GM12864 (cell line): Measurements from ENCODE around the gene CLASP2.
"Not testable (repeated sequence)": the region's sequence is repeated elsewhere in the genome, so short reads cannot be mapped to it uniquely, and the experiment has no call there.

Experiments used
- DNase-seq: peaks from one replicate; pipeline ENCODE4 v3.0.0-alpha.2; 2011; ENCODE audit warnings: low read depth
- H3K4me3 ChIP-seq: 2 replicates; pipeline ENCODE4 v1.5.1; 2011; ENCODE audit warnings: mild to moderate bottlenecking, low read depth, low read length, control low read depth
- TF ChIP-seq, protein P1 (sequence below): IDR thresholded peaks from 2 replicates; pipeline ENCODE4 v1.5.1; 2011; ENCODE audit warnings: low read depth, mild to moderate bottlenecking, moderate library complexity, low read length, control low read depth, inconsistent platforms; ENCODE audit errors: missing control alignments

Gene CLASP2

GRCh38 chr3:33694944-33695343 lies 23.1 kb downstream of the CLASP2 start:
- TF ChIP-seq, protein P1, sequence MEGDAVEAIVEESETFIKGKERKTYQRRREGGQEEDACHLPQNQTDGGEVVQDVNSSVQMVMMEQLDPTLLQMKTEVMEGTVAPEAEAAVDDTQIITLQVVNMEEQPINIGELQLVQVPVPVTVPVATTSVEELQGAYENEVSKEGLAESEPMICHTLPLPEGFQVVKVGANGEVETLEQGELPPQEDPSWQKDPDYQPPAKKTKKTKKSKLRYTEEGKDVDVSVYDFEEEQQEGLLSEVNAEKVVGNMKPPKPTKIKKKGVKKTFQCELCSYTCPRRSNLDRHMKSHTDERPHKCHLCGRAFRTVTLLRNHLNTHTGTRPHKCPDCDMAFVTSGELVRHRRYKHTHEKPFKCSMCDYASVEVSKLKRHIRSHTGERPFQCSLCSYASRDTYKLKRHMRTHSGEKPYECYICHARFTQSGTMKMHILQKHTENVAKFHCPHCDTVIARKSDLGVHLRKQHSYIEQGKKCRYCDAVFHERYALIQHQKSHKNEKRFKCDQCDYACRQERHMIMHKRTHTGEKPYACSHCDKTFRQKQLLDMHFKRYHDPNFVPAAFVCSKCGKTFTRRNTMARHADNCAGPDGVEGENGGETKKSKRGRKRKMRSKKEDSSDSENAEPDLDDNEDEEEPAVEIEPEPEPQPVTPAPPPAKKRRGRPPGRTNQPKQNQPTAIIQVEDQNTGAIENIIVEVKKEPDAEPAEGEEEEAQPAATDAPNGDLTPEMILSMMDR: no peak
- H3K4me3 ChIP-seq: no peak overlapping the region
- no peak for DNase-seq

DNA sequence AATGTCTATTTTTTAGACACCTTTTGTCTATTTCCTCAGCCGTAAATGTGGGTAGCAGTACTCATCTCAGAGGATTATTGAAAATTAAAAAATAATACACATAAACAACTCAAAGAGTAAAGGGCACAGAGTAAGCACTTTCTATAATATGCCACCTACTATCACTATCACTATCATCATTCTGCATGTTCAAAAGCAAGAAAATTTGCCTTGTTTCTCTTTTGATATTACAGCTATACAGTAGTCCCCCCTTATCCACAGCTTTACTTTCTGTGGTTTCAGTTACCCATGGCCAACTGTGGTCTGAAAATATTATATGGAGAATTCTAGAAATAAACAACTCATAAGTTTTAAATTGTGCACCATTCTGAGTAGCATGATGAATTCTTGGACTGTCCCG lies 27.7 kb downstream of the CLASP2 start:
- TF ChIP-seq, protein P1: no peak
- DNase-seq: no peak
- no peak overlapping the region for H3K4me3 ChIP-seq

GRCh38 chr3:33687406-33688010 lies 30.5 kb downstream of the CLASP2 start:
- TF ChIP-seq, protein P1: no peak
- no peak for DNase-seq
- no peak overlapping the region for H3K4me3 ChIP-seq

- TF ChIP-seq, protein P1: no peak
- DNase-seq: no peak
- H3K4me3 ChIP-seq: no peak overlapping the region
Measured at GRCh38 chr3:33682770-33683169, 35.3 kb downstream of the CLASP2 start.

DNA sequence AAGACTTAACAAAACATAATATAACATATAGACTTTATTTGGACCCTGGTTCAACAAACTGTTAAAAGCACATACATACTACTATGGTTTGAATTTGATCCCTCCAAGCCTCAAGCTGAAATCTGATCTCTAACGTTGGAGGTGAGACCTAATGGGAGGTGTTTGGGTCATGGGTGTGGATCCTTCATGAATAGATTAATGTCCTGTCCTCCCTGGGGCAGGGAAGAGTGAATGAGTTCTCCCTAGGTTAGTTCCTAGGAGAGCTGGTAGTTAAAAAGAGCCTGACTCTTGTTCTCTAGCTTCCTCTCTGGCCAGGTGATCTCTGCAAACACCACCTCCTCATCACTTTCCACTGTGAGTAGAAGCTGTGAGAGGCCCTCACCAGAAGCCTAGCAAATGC lies 36.4 kb downstream of the CLASP2 start:
- DNase-seq: no peak
- no peak overlapping the region for H3K4me3 ChIP-seq
- TF ChIP-seq, protein P1: no peak

- no peak overlapping the region for H3K4me3 ChIP-seq
- no peak for DNase-seq
- TF ChIP-seq, protein P1: no peak
Measured at GRCh38 chr3:33678073-33678472, 40.0 kb downstream of the CLASP2 start.

DNA sequence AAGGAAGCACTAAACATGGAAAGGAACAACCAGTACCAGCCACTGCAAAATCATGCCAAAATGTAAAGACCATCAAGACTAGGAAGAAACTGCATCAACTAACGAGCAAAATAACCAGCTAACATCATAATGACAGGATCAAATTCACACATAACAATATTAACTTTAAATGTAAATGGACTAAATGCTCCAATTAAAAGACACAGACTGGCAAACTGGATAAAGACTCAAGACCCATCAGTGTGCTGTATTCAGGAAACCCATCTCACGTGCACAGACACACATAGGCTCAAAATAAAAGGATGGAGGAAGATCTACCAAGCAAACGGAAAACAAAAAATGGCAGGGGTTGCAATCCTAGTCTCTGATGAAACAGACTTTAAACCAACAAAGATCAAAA lies 44.6 kb downstream of the CLASP2 start:
- not testable (repeated sequence) for H3K4me3 ChIP-seq, DNase-seq
